ENCODE measurements around the gene CCL7.

DNA sequence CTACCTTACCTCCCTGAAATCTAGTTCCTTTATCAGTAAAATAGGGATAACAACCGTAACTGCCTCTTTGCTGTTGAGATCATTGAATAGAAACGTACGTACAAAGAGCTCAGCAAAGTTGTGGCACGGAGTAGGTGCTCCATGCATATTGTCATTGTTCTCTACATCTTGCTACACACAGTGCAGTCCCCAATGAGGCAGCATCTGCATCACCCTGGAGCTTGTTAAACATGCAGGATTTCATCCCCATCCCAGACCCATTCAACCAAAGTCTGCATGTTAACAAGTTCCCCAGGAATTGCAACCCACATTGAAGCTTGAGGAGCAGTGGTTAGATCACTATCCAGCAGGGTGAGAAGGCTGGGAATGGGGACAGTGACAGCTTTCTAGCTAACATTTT lies 48.6 kb upstream of the CCL7 start:
- TF ChIP-seq, protein P1, sequence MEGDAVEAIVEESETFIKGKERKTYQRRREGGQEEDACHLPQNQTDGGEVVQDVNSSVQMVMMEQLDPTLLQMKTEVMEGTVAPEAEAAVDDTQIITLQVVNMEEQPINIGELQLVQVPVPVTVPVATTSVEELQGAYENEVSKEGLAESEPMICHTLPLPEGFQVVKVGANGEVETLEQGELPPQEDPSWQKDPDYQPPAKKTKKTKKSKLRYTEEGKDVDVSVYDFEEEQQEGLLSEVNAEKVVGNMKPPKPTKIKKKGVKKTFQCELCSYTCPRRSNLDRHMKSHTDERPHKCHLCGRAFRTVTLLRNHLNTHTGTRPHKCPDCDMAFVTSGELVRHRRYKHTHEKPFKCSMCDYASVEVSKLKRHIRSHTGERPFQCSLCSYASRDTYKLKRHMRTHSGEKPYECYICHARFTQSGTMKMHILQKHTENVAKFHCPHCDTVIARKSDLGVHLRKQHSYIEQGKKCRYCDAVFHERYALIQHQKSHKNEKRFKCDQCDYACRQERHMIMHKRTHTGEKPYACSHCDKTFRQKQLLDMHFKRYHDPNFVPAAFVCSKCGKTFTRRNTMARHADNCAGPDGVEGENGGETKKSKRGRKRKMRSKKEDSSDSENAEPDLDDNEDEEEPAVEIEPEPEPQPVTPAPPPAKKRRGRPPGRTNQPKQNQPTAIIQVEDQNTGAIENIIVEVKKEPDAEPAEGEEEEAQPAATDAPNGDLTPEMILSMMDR (IDR thresholded peaks at IDR 0.05), result no peak
- TF ChIP-seq POLR2AphosphoS5 (IDR thresholded peaks at IDR 0.05), result no peak

Measured in transverse colon (tissue), 4 donors.